CMK (cell line): Measurements from ENCODE around the gene ALDH1A1.
"Not testable (repeated sequence)": the region's sequence is repeated elsewhere in the genome, so short reads cannot be mapped to it uniquely, and the experiment has no call there.

ENCODE experiments used
- DNase-seq: peaks from one replicate; pipeline ENCODE4 v3.0.0-alpha.2; 2010; ENCODE audit warnings: low read depth

Gene ALDH1A1

GRCh38 chr9:72943844-72944462 lies 8.9 kb downstream of the ALDH1A1 start:
- DNase-seq = no peak

GRCh38 chr9:72942451-72942850 lies 10.4 kb downstream of the ALDH1A1 start:
- DNase-seq = no peak

GRCh38 chr9:72939581-72939980 lies 13.3 kb downstream of the ALDH1A1 start:
- DNase-seq = not testable (repeated sequence)

- no peak for DNase-seq
Observed at GRCh38 chr9:72937545-72937944, 15.3 kb downstream of the ALDH1A1 start.

GRCh38 chr9:72936679-72937078 lies 16.2 kb downstream of the ALDH1A1 start:
- DNase-seq = no peak

GRCh38 chr9:72936266-72936665 lies 16.6 kb downstream of the ALDH1A1 start:
- no peak for DNase-seq

- no peak for DNase-seq
Observed at GRCh38 chr9:72935595-72935994, 17.3 kb downstream of the ALDH1A1 start.

- DNase-seq = no peak
Observed at GRCh38 chr9:72933730-72934665, 18.9 kb downstream of the ALDH1A1 start.

GRCh38 chr9:72932619-72933018 lies 20.2 kb downstream of the ALDH1A1 start:
- DNase-seq = no peak

- no peak for DNase-seq
Observed at GRCh38 chr9:72931897-72932296, 21.0 kb downstream of the ALDH1A1 start.

GRCh38 chr9:72931437-72931836 lies 21.4 kb downstream of the ALDH1A1 start:
- DNase-seq = no peak

- no peak for DNase-seq
Observed at GRCh38 chr9:72930828-72931227, 22.0 kb downstream of the ALDH1A1 start.

- DNase-seq = no peak
Observed at GRCh38 chr9:72929542-72929941, 23.3 kb downstream of the ALDH1A1 start.

GRCh38 chr9:72928042-72928507 lies 24.8 kb downstream of the ALDH1A1 start:
- no peak for DNase-seq

- DNase-seq = no peak
Observed at GRCh38 chr9:72926506-72926905, 26.3 kb downstream of the ALDH1A1 start.

- DNase-seq = no peak
Observed at GRCh38 chr9:72925891-72926290, 27.0 kb downstream of the ALDH1A1 start.

GRCh38 chr9:72925126-72925789 lies 27.6 kb downstream of the ALDH1A1 start:
- DNase-seq = no peak

GRCh38 chr9:72924154-72924790 lies 28.6 kb downstream of the ALDH1A1 start:
- no peak for DNase-seq

- DNase-seq = no peak
Observed at GRCh38 chr9:72923077-72923476, 29.8 kb downstream of the ALDH1A1 start.

GRCh38 chr9:72921888-72922654 lies 30.8 kb downstream of the ALDH1A1 start:
- no peak for DNase-seq

- DNase-seq = no peak
Observed at GRCh38 chr9:72919246-72919945, 33.5 kb downstream of the ALDH1A1 start.
